ENCODE measurements around the gene MCM10. TPM values are rescaled to one million over a fixed set of nuclear protein-coding genes. Genes with fewer than 3 reads are reported as not detected.

Gene MCM10
- total RNA-seq, 1 donor from 2014 or later: 1.5 TPM

GRCh38 chr10:13222151-13222550 is 60.8 kb downstream of the MCM10 start:
- TF ChIP-seq EZH2 (IDR thresholded peaks at IDR 0.05; ENCODE audit: insufficient read depth, low read length) (no peak), CTCF (IDR thresholded peaks at IDR 0.05; ENCODE audit: insufficient read depth, low read depth, low read length) (no peak)
- peaks cover 4% of the 10 kb centered on the region for H3K27me3 Mint-ChIP-seq (ENCODE audit: low read depth, unreplicated experiment)
- no peaks in the 10 kb centered on the region for H3K4me1 Mint-ChIP-seq (ENCODE audit: low read depth, unreplicated experiment)
- no peaks in the 10 kb centered on the region for H3K9me3 Mint-ChIP-seq (ENCODE audit: unreplicated experiment)
- no peaks in the 10 kb centered on the region for H4K20me1 ChIP-seq (ENCODE audit: insufficient read depth, low read length)
- H3K4me3 ChIP-seq (ENCODE audit: insufficient read depth, low read depth, low read length): no peak overlapping the region
- no peaks in the 10 kb centered on the region for H3K36me3 Mint-ChIP-seq (ENCODE audit: low read depth, unreplicated experiment)
- H3K9ac ChIP-seq (ENCODE audit: low read length): no peak overlapping the region
- DNase-seq (ENCODE audit: low read depth) (no peak), FAIRE-seq (no peak)
- no peaks in the 10 kb centered on the region for H3K79me2 ChIP-seq (ENCODE audit: insufficient read depth, low read length)
- H3K4me1 ChIP-seq (ENCODE audit: insufficient read depth, low read length): no peaks in the 10 kb centered on the region
- H3K4me2 ChIP-seq (ENCODE audit: low read length): no peak overlapping the region
- no peaks in the 10 kb centered on the region for H3K9me3 ChIP-seq (ENCODE audit: insufficient read depth, low read depth, low read length)
- H3K27me3 ChIP-seq (ENCODE audit: insufficient read depth, low read length): no peaks in the 10 kb centered on the region
- H2AFZ ChIP-seq (ENCODE audit: low read depth, low read length): no peak overlapping the region
- H3K27ac Mint-ChIP-seq (ENCODE audit: unreplicated experiment): no peak overlapping the region
- no peak overlapping the region for H3K27ac ChIP-seq (ENCODE audit: low read depth, low read length)
- H3K36me3 ChIP-seq (ENCODE audit: insufficient read depth, low read length): no peaks in the 10 kb centered on the region
- no peak overlapping the region for H3K4me3 Mint-ChIP-seq (ENCODE audit: unreplicated experiment)

GRCh38 chr10:13222566-13222965 is 61.2 kb downstream of the MCM10 start:
- FAIRE-seq: no peak
- no peak overlapping the region for H3K4me2 ChIP-seq (ENCODE audit: low read length)
- no peak overlapping the region for H3K27ac ChIP-seq (ENCODE audit: low read depth, low read length)
- Mint-ChIP-seq H3K27me3 (ENCODE audit: low read depth, unreplicated experiment) (peaks cover 5% of the 10 kb centered on the region), H3K4me3 (ENCODE audit: unreplicated experiment) (no peak overlapping the region), H3K9me3 (ENCODE audit: unreplicated experiment) (no peaks in the 10 kb centered on the region), H3K36me3 (ENCODE audit: low read depth, unreplicated experiment) (no peaks in the 10 kb centered on the region), H3K4me1 (ENCODE audit: low read depth, unreplicated experiment) (no peaks in the 10 kb centered on the region), H3K27ac (ENCODE audit: unreplicated experiment) (no peak overlapping the region)
- no peak for DNase-seq (ENCODE audit: low read depth)
- no peaks in the 10 kb centered on the region for H3K9me3 ChIP-seq (ENCODE audit: insufficient read depth, low read depth, low read length)
- H3K4me3 ChIP-seq (ENCODE audit: insufficient read depth, low read depth, low read length): no peak overlapping the region
- no peaks in the 10 kb centered on the region for H3K79me2 ChIP-seq (ENCODE audit: insufficient read depth, low read length)
- no peak overlapping the region for H2AFZ ChIP-seq (ENCODE audit: low read depth, low read length)
- no peaks in the 10 kb centered on the region for H3K4me1 ChIP-seq (ENCODE audit: insufficient read depth, low read length)
- no peaks in the 10 kb centered on the region for H4K20me1 ChIP-seq (ENCODE audit: insufficient read depth, low read length)
- no peak for TF ChIP-seq CTCF (IDR thresholded peaks at IDR 0.05; ENCODE audit: insufficient read depth, low read depth, low read length)
- H3K27me3 ChIP-seq (ENCODE audit: insufficient read depth, low read length): no peaks in the 10 kb centered on the region
- H3K36me3 ChIP-seq (ENCODE audit: insufficient read depth, low read length): no peaks in the 10 kb centered on the region
- H3K9ac ChIP-seq (ENCODE audit: low read length): no peak overlapping the region

- Histone ChIP-seq H3K27ac (ENCODE audit: low read depth, low read length) (no peak overlapping the region), H3K4me1 (ENCODE audit: insufficient read depth, low read length) (no peaks in the 10 kb centered on the region), H3K9me3 (ENCODE audit: insufficient read depth, low read depth, low read length) (no peaks in the 10 kb centered on the region), H2AFZ (ENCODE audit: low read depth, low read length) (no peak overlapping the region), H3K79me2 (ENCODE audit: insufficient read depth, low read length) (no peaks in the 10 kb centered on the region), H3K4me3 (ENCODE audit: insufficient read depth, low read depth, low read length) (no peak overlapping the region), H3K4me2 (ENCODE audit: low read length) (no peak overlapping the region), H3K9ac (ENCODE audit: low read length) (no peak overlapping the region), H3K36me3 (ENCODE audit: insufficient read depth, low read length) (no peaks in the 10 kb centered on the region), H3K27me3 (ENCODE audit: insufficient read depth, low read length) (no peaks in the 10 kb centered on the region), H4K20me1 (ENCODE audit: insufficient read depth, low read length) (no peaks in the 10 kb centered on the region)
- Mint-ChIP-seq H3K27ac (ENCODE audit: unreplicated experiment) (no peak overlapping the region), H3K4me3 (ENCODE audit: unreplicated experiment) (no peak overlapping the region), H3K27me3 (ENCODE audit: low read depth, unreplicated experiment) (peaks cover 5% of the 10 kb centered on the region), H3K4me1 (ENCODE audit: low read depth, unreplicated experiment) (no peaks in the 10 kb centered on the region), H3K9me3 (ENCODE audit: unreplicated experiment) (no peaks in the 10 kb centered on the region), H3K36me3 (ENCODE audit: low read depth, unreplicated experiment) (no peaks in the 10 kb centered on the region)
- TF ChIP-seq EZH2 (IDR thresholded peaks at IDR 0.05; ENCODE audit: insufficient read depth, low read length) (no peak), CTCF (IDR thresholded peaks at IDR 0.05; ENCODE audit: insufficient read depth, low read depth, low read length) (no peak)
- DNase-seq (ENCODE audit: low read depth) (no peak), FAIRE-seq (no peak)
Observed at GRCh38 chr10:13223241-13223640, 61.9 kb downstream of the MCM10 start.
